Testis (tissue), 3 donors: ENCODE results near the gene FAHD2A. TPM values are rescaled to one million over a fixed set of nuclear protein-coding genes. Genes with fewer than 3 reads are reported as not detected.
"Not testable (repeated sequence)": the region's sequence is repeated elsewhere in the genome, so short reads cannot be mapped to it uniquely, and the experiment has no call there.

ENCODE experiments used
- DNase-seq: peaks from one replicate; pipeline ENCODE4 v3.0.0-alpha.2; 2019
- H3K27ac ChIP-seq, 2 donors: fragments of 200-600 bp; sonication (generic); one replicate each; pipeline ENCODE4 v1.5.1; 2019
- H3K27me3 ChIP-seq: fragments of 200-600 bp; sonication (generic); one replicate; pipeline ENCODE4 v1.5.1; 2019
- H3K36me3 ChIP-seq: fragments of 200-600 bp; sonication (generic); one replicate; pipeline ENCODE4 v1.5.1; 2017; ENCODE audit warnings: low read depth; ENCODE audit errors: missing control alignments
- H3K4me1 ChIP-seq: fragments of 200-600 bp; sonication (generic); one replicate; pipeline ENCODE4 v1.5.1; 2019
- H3K4me3 ChIP-seq, 2 donors: fragments of 200-600 bp; sonication (generic); one replicate each; pipeline ENCODE4 v1.5.1; 2017 to 2019
- H3K9me3 ChIP-seq: fragments of 200-600 bp; sonication (generic); one replicate; pipeline ENCODE4 v1.5.1; 2017
- POLR2A ChIP-seq: fragments of 450-650 bp; IDR thresholded peaks from one replicate; pipeline ENCODE4 v1.6.1; 2017; ENCODE audit warnings: antibody characterized with exemption, mild to moderate bottlenecking, moderate library complexity
- WGBS, 2 donors: methylation state at CpG; one replicate each; pipeline ENCODE4 v1.1.5; 2018; 5-methylcytosine and 5-hydroxymethylcytosine counted together
- intact Hi-C: fragments of 100-400 bp; cut with DNase I; formaldehyde crosslinking; loops from one replicate; pipeline ENCODE4 v1.15.1; 2023; ENCODE audit warnings: low total_unique reads
- polyA plus RNA-seq: library from polyadenylated mRNA; stranded (reverse); fragments of 350-450 nt; fragmentation: Illumina TruSeq; extraction: RNeasy Lipid Tissue Mini Kit (QIAGEN cat#74804); gene quantifications from one replicate; pipeline ENCODE4 v1.2.3, GENCODE V29; 2014; ENCODE audit warnings: low read depth, low replicate concordance; ENCODE audit not compliant: insufficient read depth
- total RNA-seq, 2 donors: library from RNA; depleted of rRNA; stranded (reverse); fragments of >200 nt; gene quantifications; one replicate each; pipeline ENCODE4 v1.2.3, GENCODE V29; 2016
- TF ChIP-seq, protein P1 (sequence below), 3 experiments: fragments of 450-650 bp in 2 of 3; fragments of 200-600 bp in 1 of 3; sonication (generic) in 1 of 3; IDR thresholded peaks; one replicate each; pipeline ENCODE4 v1.5.1; 2016 to 2019; ENCODE audit warnings: antibody characterized with exemption in 3 of 3, mild to moderate bottlenecking in 2 of 3, moderate library complexity in 1 of 3

Gene FAHD2A
- total and polyA plus RNA-seq, 3 donors from 2014 or later, result 48.5 to 73.8 (median 48.9) TPM

GRCh38 chr2:95392320-95392719 lies 10.2 kb upstream of the FAHD2A start:
- no peak overlapping the region for H3K4me3 ChIP-seq
- H3K27me3 ChIP-seq, result no peaks in the 10 kb centered on the region
- TF ChIP-seq, protein P1, sequence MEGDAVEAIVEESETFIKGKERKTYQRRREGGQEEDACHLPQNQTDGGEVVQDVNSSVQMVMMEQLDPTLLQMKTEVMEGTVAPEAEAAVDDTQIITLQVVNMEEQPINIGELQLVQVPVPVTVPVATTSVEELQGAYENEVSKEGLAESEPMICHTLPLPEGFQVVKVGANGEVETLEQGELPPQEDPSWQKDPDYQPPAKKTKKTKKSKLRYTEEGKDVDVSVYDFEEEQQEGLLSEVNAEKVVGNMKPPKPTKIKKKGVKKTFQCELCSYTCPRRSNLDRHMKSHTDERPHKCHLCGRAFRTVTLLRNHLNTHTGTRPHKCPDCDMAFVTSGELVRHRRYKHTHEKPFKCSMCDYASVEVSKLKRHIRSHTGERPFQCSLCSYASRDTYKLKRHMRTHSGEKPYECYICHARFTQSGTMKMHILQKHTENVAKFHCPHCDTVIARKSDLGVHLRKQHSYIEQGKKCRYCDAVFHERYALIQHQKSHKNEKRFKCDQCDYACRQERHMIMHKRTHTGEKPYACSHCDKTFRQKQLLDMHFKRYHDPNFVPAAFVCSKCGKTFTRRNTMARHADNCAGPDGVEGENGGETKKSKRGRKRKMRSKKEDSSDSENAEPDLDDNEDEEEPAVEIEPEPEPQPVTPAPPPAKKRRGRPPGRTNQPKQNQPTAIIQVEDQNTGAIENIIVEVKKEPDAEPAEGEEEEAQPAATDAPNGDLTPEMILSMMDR (IDR thresholded peaks at IDR 0.05), result no peak
- no peak for TF ChIP-seq POLR2A
- no peaks in the 10 kb centered on the region for H3K36me3 ChIP-seq
- H3K27ac ChIP-seq, result no peak overlapping the region
- WGBS, 2 donors, result 64 to 70% methylated on average over 6 of the region's 6 CpGs
- DNase-seq, result no peak
- peaks cover 28% of the 10 kb centered on the region for H3K4me1 ChIP-seq
- intact Hi-C loops, result no loop called here
- no peaks in the 10 kb centered on the region for H3K9me3 ChIP-seq

DNA sequence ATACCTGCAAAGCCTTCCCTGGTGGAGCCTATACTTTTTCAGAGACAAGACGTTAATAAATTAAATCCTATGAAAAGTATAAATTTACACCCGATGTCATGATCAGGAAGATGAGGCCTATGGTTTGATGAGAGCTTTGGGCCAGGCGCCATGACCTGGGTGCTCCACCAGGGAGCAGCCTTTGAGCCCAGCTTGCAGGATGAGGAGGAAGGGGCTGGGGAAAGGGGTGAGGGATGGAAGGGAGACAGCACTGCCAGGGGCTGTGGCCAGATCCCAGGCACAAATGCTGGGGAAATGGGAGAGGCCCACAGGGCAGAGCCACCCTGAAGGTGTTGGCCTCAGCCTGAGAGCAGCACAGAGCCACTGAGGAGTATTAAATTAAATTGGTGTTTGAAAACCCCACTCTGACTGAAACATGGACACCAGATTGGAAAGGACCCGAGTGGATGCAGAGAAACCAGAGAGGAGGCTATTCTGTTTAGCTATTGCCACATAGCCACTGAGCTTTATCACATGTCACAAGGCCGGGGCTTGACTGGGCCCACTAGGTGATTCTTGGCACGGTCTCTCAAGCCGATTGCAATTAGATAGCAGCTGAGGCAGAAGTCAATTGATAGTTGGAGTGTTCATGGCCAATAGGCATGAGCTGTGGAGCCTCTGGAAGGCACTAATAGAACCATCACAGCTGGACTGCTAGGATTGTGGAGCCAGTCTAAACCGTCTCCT lies 9.6 kb upstream of the FAHD2A start:
- Histone ChIP-seq H3K4me3 (no peak overlapping the region), H3K27ac (no peak overlapping the region), H3K4me1 (peaks cover 28% of the 10 kb centered on the region), H3K36me3 (no peaks in the 10 kb centered on the region), H3K9me3 (no peaks in the 10 kb centered on the region), H3K27me3 (no peaks in the 10 kb centered on the region)
- intact Hi-C loops, result no loop called here
- no peak for DNase-seq
- WGBS, 2 donors, result 88 to 90% methylated on average over 8 of the region's 8 CpGs
- TF ChIP-seq, protein P1 (IDR thresholded peaks at IDR 0.05), result peak in 1 of 3 experiments; percentile 10
- TF ChIP-seq POLR2A, result no peak

DNA sequence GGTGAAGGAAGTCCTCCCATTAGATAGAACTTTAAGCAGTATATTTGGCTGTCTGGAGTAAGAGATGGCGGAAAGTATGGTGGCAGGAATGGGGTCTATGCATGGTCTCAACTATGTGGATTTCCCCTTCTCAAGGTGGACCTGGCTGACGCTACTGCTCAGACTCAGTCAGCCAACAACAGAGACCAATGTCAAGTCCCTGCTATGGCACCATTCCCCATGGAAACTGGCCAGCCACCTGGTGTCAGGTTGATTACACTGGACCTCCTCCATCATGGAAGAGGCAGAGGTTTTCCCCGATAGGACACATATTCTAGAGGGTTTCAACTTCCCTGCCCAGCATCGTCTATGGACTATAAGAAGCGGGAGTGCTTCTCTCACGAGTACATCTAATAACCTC lies 8.6 kb upstream of the FAHD2A start:
- intact Hi-C loops, result no loop called here
- Histone ChIP-seq H3K27me3 (no peaks in the 10 kb centered on the region), H3K9me3 (no peaks in the 10 kb centered on the region), H3K36me3 (no peaks in the 10 kb centered on the region), H3K4me3 (no peak overlapping the region), H3K4me1 (peaks cover 26% of the 10 kb centered on the region), H3K27ac (no peak overlapping the region)
- DNase-seq, result no peak
- TF ChIP-seq, protein P1 (IDR thresholded peaks at IDR 0.05), result no peak
- TF ChIP-seq POLR2A, result no peak
- 94 to 99% methylated on average over 6 of the region's 6 CpGs for WGBS, 2 donors

DNA sequence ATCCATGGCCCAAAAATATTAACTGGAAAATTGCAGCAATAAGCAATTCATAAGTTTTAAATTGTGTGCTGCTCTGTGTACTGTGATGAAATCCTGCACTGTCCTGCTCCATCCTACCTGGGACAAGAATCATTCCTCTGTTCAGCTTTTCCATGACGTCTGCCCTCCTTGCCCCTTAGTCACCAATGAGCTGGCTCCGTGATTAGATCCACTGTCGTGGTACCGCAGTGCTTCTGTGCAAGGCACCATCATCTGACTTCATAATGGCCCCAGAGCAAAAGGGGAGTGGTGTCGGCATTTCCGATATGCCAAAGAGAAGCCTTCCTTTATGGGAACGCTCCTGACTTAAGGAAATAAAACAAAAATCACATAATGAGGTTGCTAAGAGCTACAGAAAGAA lies 3.4 kb upstream of the FAHD2A start:
- Histone ChIP-seq H3K27me3 (no peaks in the 10 kb centered on the region), H3K27ac (no peak overlapping the region), H3K4me1 (peaks cover 16% of the 10 kb centered on the region), H3K9me3 (no peaks in the 10 kb centered on the region), H3K36me3 (no peaks in the 10 kb centered on the region), H3K4me3 (no peak overlapping the region)
- no peak for TF ChIP-seq POLR2A
- TF ChIP-seq, protein P1 (IDR thresholded peaks at IDR 0.05), result no peak
- intact Hi-C loops, result no loop called here
- no peak for DNase-seq
- 94 to 96% methylated on average over 7 of the region's 7 CpGs for WGBS, 2 donors

DNA sequence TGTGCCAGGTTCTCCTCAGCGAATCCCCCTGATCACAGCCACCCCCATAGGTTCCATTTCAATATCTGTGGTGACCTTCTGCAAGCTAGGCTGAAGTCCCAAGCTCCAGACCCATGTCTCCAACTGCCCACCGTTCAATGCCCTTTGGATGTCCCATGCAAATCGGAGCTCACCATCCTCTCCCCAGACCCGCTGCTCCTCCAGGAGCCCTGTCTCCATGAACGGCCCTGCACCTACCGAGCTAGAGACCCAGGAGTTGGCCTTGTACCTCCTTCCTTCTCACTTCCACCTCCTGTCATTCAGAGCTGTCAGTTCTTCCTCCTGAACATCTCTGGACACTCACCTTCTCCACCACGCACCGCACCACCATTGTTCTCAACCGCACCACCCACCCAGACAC lies 1.0 kb upstream of the FAHD2A start:
- no peak for DNase-seq
- no peak overlapping the region for H3K27ac ChIP-seq
- H3K36me3 ChIP-seq, result no peaks in the 10 kb centered on the region
- intact Hi-C loops, result loop anchor here (5.0 kb wide), 1 partner anchor 59 kb away; no protein-coding TSS in a partner anchor
- WGBS, 2 donors, result 47 to 48% methylated on average over 9 of the region's 9 CpGs
- H3K9me3 ChIP-seq, result no peaks in the 10 kb centered on the region
- no peaks in the 10 kb centered on the region for H3K27me3 ChIP-seq
- H3K4me1 ChIP-seq, result peaks cover 16% of the 10 kb centered on the region
- TF ChIP-seq, protein P1 (IDR thresholded peaks at IDR 0.05), result no peak
- no peak for TF ChIP-seq POLR2A
- H3K4me3 ChIP-seq, result peak overlapping the region in 1 of 2 donors; percentile 84

- 0 to 1% methylated on average over 1 to 10 of the region's 10 CpGs for WGBS, 2 donors
- peaks cover 16% of the 10 kb centered on the region for H3K4me1 ChIP-seq
- H3K36me3 ChIP-seq, DNase-seq, H3K27me3 ChIP-seq, H3K9me3 ChIP-seq: not testable (repeated sequence)
- peak overlapping the region; percentile 84 to 86 for H3K4me3 ChIP-seq
- intact Hi-C loops, result loop anchor here (5.0 kb wide), 1 partner anchor 60 kb away; no protein-coding TSS in a partner anchor
- peak overlapping the region; percentile 80 to 89 for H3K27ac ChIP-seq
Observed at GRCh38 chr2:95402004-95402369, 521 bp upstream of the FAHD2A start.
